GM12864 (cell line): ENCODE data around the gene IL1R2.
A peak's percentile ranks its signal among the peaks of the same experiment; 100 is the strongest.

Experiments
- DNase-seq: peaks from one replicate; pipeline ENCODE4 v3.0.0-alpha.2; 2011; ENCODE audit warnings: low read depth
- H3K4me3 ChIP-seq: 2 replicates; pipeline ENCODE4 v1.5.1; 2011; ENCODE audit warnings: mild to moderate bottlenecking, low read depth, low read length, control low read depth
- CTCF ChIP-seq: IDR thresholded peaks from 2 replicates; pipeline ENCODE4 v1.5.1; 2011; ENCODE audit warnings: low read depth, mild to moderate bottlenecking, moderate library complexity, low read length, control low read depth, inconsistent platforms; ENCODE audit errors: missing control alignments

Gene IL1R2

GRCh38 chr2:102020596-102021170 is 28.9 kb downstream of the IL1R2 start:
- DNase-seq: no peak
- H3K4me3 ChIP-seq: no peak overlapping the region
- TF ChIP-seq CTCF: peak; percentile 99

GRCh38 chr2:102021779-102022178 is 30.0 kb downstream of the IL1R2 start:
- DNase-seq: no peak
- H3K4me3 ChIP-seq: no peak overlapping the region
- TF ChIP-seq CTCF: no peak

GRCh38 chr2:102022884-102023539 is 31.3 kb downstream of the IL1R2 start:
- no peak overlapping the region for H3K4me3 ChIP-seq
- TF ChIP-seq CTCF: no peak
- DNase-seq: no peak

- no peak for TF ChIP-seq CTCF
- DNase-seq: no peak
- no peak overlapping the region for H3K4me3 ChIP-seq
Observed at GRCh38 chr2:102024410-102024809, 32.6 kb downstream of the IL1R2 start.

- no peak for DNase-seq
- no peak overlapping the region for H3K4me3 ChIP-seq
- no peak for TF ChIP-seq CTCF
Observed at GRCh38 chr2:102025016-102025501, 33.3 kb downstream of the IL1R2 start.

- DNase-seq: no peak
- no peak for TF ChIP-seq CTCF
- H3K4me3 ChIP-seq: no peak overlapping the region
Observed at GRCh38 chr2:102025583-102026267, 34.0 kb downstream of the IL1R2 start.
